HG02623 (cell line): Measurements from ENCODE around the gene RUFY4.
"Not testable (repeated sequence)": the region's sequence is repeated elsewhere in the genome, so short reads cannot be mapped to it uniquely, and the experiment has no call there.

ENCODE experiments used
- ATAC-seq: cut with Tn5 transposase; IDR thresholded peaks from one replicate; pipeline ENCODE4 v1.9.1; 2021; ENCODE audit warnings: moderate library complexity; ENCODE audit not compliant: unreplicated experiment

The RUFY4 gene

GRCh38 chr2:218030409-218031195, 38.5 kb upstream of the RUFY4 start:
- ATAC-seq = no peak

GRCh38 chr2:218031261-218031660, 37.8 kb upstream of the RUFY4 start:
- no peak for ATAC-seq

GRCh38 chr2:218031771-218032257, 37.2 kb upstream of the RUFY4 start:
- ATAC-seq = no peak

DNA sequence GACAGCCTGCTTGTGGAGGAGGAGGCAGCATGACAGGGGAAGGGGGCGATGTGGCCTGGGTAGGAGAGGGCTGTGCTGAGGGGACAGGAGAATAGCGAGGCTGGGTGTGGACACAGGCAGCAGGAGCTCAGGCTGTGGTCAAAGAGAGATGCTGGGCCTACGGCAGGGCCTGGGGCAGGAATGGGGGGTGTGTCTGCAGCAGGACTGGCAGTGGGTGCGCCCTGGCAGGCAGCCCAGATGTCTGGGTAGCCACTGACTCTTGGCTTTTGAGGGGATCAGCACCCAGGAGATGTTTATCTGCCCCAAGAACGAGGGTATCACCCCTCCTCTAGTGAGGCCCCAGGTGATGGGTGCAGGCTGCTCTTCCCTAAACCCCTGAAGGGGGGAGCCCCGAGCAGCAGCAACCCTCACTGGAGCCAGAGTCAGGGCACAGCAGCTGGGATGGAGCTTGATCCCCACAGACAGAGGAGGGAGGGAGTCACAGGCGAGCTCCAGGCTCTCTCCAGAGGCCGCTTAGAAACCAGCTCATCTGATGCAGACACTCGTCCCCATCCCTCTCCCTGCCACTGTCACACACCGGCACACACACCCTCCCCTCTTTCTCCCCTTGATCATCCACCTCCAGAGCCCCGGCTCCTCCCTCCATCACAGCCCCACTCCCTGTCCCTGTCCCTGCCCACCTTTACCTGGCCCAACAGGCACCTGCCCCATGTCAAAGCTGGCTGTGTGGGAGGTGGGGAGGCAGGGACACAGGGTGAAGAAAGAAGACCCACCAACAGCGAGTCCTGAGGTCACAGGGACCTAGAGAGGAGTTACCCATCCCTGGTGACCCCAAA, 36.5 kb upstream of the RUFY4 start:
- no peak for ATAC-seq

- ATAC-seq = no peak
Measured at GRCh38 chr2:218033208-218033589, 35.9 kb upstream of the RUFY4 start.

DNA sequence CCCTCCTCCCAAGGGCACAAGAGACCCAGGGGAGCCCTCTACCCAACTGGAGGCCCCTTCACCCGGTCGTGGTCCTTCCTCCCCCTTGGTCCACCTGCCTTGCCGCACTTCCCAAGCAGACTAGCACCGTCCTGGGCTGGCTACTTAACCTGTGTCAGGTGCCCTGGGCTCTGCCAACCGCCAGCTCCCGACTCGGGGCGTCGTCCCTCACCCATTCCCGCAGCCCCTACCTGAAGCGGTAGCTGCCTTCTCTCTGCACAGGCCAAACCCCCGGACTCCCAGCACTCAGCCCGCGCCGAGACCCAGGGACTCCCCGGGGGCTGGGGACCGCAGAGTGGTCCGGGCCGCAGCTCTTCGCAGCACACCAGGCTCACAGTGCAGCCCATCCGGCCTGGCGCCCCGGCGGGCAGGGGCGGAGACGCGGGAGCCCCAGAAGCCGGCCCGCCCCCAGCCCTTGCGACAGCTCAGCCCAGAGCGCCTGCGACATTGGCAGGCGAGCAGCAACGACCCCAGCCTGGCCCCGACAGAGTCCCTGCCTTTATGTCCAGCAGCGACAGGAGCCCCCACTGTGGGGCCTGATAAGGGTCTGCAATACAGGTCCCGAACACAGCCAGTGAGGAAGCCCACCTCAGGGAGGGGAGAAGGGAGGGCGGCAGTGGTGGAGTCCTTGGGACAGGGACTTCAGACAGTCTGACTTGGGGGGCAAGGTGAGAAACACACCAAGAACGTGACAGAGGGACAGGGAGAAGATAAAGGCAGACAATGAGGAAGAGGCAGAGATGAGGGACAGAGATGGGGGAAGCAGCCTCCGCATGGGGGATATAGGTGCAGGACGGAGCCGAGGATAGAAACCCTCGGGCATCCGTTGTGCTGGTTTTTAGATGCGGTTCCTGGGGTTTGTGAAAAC, 35.2 kb upstream of the RUFY4 start:
- no peak for ATAC-seq

DNA sequence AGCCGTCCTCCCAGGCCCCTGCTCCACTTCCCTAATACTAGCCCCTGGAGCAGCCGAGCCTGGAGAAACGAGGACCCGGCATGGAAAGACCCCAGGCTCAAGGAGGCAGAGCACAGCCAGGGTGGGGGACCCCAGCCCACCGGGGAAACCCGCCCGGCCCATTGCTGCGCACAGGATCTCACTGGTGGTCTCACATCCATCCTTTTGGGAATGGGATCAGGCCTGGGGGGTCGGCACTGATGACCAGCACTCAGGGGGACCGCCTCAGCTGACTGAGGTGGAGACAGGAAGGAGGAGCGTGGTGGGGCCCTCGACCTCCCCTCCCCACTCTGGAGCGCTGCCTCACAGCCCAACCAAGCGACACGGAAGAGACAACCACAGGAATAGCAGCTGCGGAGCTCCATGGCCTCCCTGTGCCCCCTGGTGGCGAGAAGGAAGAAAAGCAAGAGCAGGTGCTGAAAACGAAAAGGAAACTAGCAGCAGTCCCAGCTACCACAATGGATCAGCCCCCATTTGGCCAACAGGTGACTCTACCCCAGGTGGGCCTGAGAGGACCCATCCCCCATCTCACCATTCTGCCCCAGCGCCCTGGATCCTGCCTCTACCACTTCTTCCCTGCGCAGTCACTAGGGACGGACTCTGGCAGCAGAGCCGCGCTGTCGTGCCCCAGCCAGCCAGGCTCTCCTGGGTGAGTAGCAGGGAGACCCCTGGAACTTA, 34.4 kb upstream of the RUFY4 start:
- ATAC-seq = peak; percentile 65

DNA sequence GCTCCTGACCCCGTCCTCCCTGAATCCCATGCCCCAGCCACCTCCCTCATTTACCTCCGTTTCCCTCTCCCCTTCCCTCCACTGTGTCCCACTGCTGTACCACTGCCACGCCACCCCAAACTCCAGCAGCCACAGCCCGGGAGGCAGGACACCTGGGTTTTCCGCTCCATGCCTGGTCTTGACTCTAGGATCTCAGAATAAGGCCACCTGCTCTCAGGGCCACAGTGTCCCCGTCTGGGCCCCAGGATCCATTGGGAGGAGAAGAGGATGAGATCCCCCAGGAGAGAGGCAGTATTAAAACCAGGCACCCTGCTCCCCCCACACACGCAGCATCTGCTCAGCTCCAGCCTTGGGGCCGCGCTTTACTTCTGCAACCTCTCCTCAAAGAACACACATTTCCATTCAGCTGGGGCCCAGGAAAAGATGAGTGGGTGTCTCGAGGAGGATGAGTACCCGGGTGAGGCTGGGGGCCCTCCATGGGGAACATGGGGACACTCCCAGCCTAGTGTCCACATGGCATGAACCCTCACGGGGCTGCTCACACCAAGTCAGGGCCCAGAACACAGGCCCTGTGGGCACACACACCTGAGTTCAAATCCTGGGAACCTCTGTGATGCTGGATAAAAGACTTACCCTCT, 33.5 kb upstream of the RUFY4 start:
- no peak for ATAC-seq

GRCh38 chr2:218036371-218036770, 32.7 kb upstream of the RUFY4 start:
- ATAC-seq = no peak

DNA sequence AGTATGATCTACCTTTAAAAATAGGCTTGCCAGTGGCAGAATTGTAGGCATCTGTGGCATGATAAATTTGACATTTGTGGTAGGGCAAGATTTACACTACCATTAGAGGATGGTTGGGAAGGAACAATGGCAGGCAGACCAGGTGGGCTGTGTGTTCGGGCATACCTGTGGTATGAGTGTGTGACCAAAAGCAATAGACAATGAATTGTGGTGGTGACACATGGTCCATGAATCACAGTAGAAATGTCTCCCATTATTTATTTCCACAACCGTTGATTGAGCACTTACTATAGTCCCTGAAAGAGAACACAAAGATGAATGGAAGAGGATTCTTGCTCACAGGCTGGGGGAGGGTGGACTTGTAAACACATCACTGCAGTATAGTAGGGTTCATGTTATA, 29.9 kb upstream of the RUFY4 start:
- no peak for ATAC-seq

- ATAC-seq = no peak
Measured at GRCh38 chr2:218040883-218041282, 28.2 kb upstream of the RUFY4 start.

GRCh38 chr2:218041302-218042168, 27.5 kb upstream of the RUFY4 start:
- no peak for ATAC-seq

- ATAC-seq = no peak
Measured at GRCh38 chr2:218043100-218043499, 26.0 kb upstream of the RUFY4 start.

DNA sequence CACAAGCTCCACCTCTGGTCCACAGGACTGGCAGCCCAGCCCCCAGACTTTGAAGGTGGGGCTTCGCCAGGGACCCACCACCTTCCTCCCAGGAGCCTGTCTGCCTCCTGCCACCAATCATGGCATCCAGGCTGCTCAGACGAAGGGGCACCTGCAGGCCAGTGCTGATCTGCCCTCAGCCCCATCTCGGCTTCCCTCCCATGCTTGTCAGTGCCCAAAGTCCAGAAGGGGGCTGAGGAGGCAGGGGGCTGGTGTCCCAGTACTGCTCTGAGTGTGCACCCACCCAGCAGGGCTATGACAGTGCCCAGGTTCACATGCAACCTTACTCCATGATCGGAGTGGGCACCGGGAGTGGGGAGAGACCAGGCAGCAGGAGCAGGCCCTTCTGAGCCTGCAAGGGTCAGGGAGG, 25.3 kb upstream of the RUFY4 start:
- no peak for ATAC-seq

- not testable (repeated sequence) for ATAC-seq
Measured at GRCh38 chr2:218044599-218044998, 24.5 kb upstream of the RUFY4 start.

DNA sequence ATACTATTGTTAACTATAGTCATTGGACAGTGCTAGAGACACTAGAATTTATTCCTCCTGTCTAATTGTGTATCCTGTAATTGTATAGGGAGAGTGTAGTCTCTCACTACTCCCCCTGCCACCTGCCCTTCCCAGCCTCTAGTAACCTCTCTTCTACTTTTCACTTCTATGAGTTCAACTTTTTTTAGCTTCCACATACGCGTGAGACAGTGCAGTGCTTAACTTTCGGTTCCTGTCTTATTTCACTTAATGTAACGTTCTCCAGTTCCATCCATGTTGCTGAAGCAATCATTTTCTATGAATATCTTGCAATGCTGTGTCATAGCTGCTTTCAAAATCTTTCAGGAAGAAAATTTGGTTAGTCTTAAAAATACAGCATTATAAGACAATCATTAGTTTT, 22.8 kb upstream of the RUFY4 start:
- ATAC-seq = peak; percentile 89

GRCh38 chr2:218047536-218048225, 21.4 kb upstream of the RUFY4 start:
- no peak for ATAC-seq

DNA sequence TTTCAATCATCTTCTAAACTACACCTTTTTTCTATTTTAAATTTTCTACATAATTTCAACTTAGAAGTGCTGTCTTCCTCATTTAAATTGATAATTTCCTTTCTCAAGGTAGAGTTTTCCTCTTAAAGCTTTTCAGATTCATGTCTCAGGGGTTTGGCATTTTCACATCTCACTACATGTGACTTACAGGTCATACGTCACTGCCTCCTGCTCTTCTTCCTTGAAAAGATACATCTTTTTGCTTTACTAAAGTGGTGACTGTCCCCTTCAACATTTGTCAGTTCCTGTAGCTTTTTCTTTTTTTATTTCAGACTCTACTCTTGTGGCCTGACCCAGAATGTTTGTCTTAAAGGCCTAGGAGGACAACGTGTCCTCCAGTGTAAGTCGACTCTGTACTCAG, 17.1 kb upstream of the RUFY4 start:
- no peak for ATAC-seq
